Heart right ventricle (tissue), 16 donors: ENCODE data around the gene CAPZB. TPM values are rescaled to one million over a fixed set of nuclear protein-coding genes. Genes with fewer than 3 reads are reported as not detected.

Experiments used
- ATAC-seq, 8 donors: fragments of 200-7000 bp; cut with Tn5 transposase; one replicate each; pipeline ENCODE4 v1.9.1; 2020; ENCODE audit warnings: mild to moderate bottlenecking in 8 of 8, moderate library complexity in 8 of 8, moderate number of reproducible peaks in 1 of 8
- DNase-seq, 2 donors: peaks; one replicate each; pipeline ENCODE4 v3.0.0-alpha.2; 2020
- H3K27ac ChIP-seq, 10 donors: fragments of 200-600 bp; sonication (generic) in 2 of 10; one replicate each; pipeline versions ENCODE4 v1.5.0 to v1.8.0; 2020 to 2022; ENCODE audit warnings: mild to moderate bottlenecking in 3 of 10
- H3K27me3 ChIP-seq, 7 donors: fragments of 200-600 bp; one replicate each; pipeline ENCODE4 v1.8.0; 2021 to 2022; ENCODE audit warnings: mild to moderate bottlenecking in 2 of 7
- H3K36me3 ChIP-seq, 9 donors: fragments of 200-600 bp; sonication (generic) in 1 of 9; one replicate each; pipeline versions ENCODE4 v1.5.0 to v1.8.0; 2020 to 2022; ENCODE audit warnings: mild to moderate bottlenecking in 2 of 9
- H3K4me1 ChIP-seq, 9 donors: fragments of 200-600 bp; sonication (generic) in 1 of 9; one replicate each; pipeline versions ENCODE4 v1.5.0 to v1.8.0; 2020 to 2022; ENCODE audit warnings: mild to moderate bottlenecking in 4 of 9
- H3K4me3 ChIP-seq, 10 donors: fragments of 200-600 bp; sonication (generic) in 2 of 10; one replicate each; pipeline versions ENCODE4 v1.5.0 to v1.8.0; 2020 to 2022; ENCODE audit warnings: mild to moderate bottlenecking in 7 of 10, moderate library complexity in 2 of 10
- H3K9me3 ChIP-seq, 11 donors: fragments of 200-600 bp in 10 of 11; sonication (generic) in 2 of 11; one replicate each; pipeline versions ENCODE4 v1.5.0 to v1.8.0; 2013 to 2022; ENCODE audit warnings: mild to moderate bottlenecking in 2 of 11, control low read depth in 1 of 11, moderate library complexity in 1 of 11
- CTCF ChIP-seq, 9 donors: fragments of 200-600 bp; sonication (generic) in 2 of 9; IDR thresholded peaks; one replicate each; pipeline versions ENCODE4 v1.5.0 to v1.8.0; 2021 to 2022; ENCODE audit warnings: antibody characterized with exemption in 9 of 9, mild to moderate bottlenecking in 5 of 9, moderate library complexity in 1 of 9
- WGBS, 2 donors: extraction: QIAGEN DNeasy Blood & Tissue Kit; methylation state at CpG; one replicate each; pipeline ENCODE4 v1.1.7; 2013; ENCODE audit warnings: inconsistent platforms in 1 of 2; 5-methylcytosine and 5-hydroxymethylcytosine counted together
- intact Hi-C, 10 donors: fragments of 100-400 bp; cut with DNase I; formaldehyde crosslinking; loops; one replicate each; pipeline versions ENCODE4 v1.11.1 to v1.14.2; 2022
- polyA plus RNA-seq, 2 donors: library from polyadenylated mRNA; stranded (reverse); fragments of 200-250 nt; gene quantifications; one replicate each; pipeline ENCODE4 v1.2.3, GENCODE V29; 2013
- total RNA-seq, 10 donors: library from RNA; stranded (reverse); fragmentation: NEBNext Ultra II Directional in 3 of 10; extraction: Animal tissue kit (Norgen Biotek cat#: 25700) in 3 of 10; gene quantifications; one replicate each; pipeline versions ENCODE4 v1.2.1 to v1.2.4, GENCODE V29; 2021 to 2023
- donor health status: Arrhythmogenic right ventricular cardiomyopathy.
- donor health status: ischemic (EF 13 %, LVEDD 7.1; RV severe dilation, severe dysfunction).
- donor health status: healthy with polysubstance abuse.
- donor health status: DM: no; HTN: yes; CAD: no.
- donor health status: DM: no; HTN: no; CAD: no.
- donor health status: ischemic (EF 25% LVEDD 6.9; RV normal size, moderate dysfunction).
- donor health status: ischemic (EF 25% LVEDD 5.7; RV mildly dilated, moderate dysfunction).
- donor health status: healthy.
- donor health status: DM: yes; HTN: yes; CAD: no.
- donor health status: Ischemic cardiomyopathy.
- donor health status: ischemic (EF 35%, LVEDD 5.7; RV mildly dilated, moderate dysfunction).
- donor health status: nonischemic (EF 11% LVEDD 7.7; RV severe dilation, severe dysfunction).
- donor health status: DM: yes; HTN: yes; CAD: no.
- donor health status: PGD.
- donor health status: ischemic (EF 29% LVEDD 5.4; RV normal size, mild dysfunction).
- donor health status: nonischemic (EF 23%, LVEDD 6.1; RV moderate dilation, normal function).

The CAPZB gene
- total and polyA plus RNA-seq, 12 donors, result 158 to 307 (median 228) TPM

GRCh38 chr1:19479351-19480120 lies 5.8 kb downstream of the CAPZB start:
- peak overlapping the region in 3 of 10 donors; percentile 21 to 95 (median 35) for H3K27ac ChIP-seq
- H3K36me3 ChIP-seq, result peaks cover 0 to 65% (median 0%) of the 10 kb centered on the region in 9 donors
- H3K9me3 ChIP-seq, result no peaks in the 10 kb centered on the region
- no peaks in the 10 kb centered on the region for H3K27me3 ChIP-seq
- peaks cover 49 to 100% (median 99%) of the 10 kb centered on the region in 9 donors for H3K4me1 ChIP-seq
- 35 to 39% methylated on average over 6 of the region's 6 CpGs for WGBS, 2 donors
- H3K4me3 ChIP-seq, result no peak overlapping the region
- no peak for TF ChIP-seq CTCF (IDR thresholded peaks at IDR 0.05)
- ATAC-seq, result peak in 1 of 8 donors; percentile 15
- DNase-seq, result no peak
- intact Hi-C loops, result loop anchor here in 9 of 10 donors (5.0 to 10.0 kb wide), 12 partner anchors 32 to 175 kb away; partner anchors contain the start of gene NBL1 (in 3 of the 9)

GRCh38 chr1:19478322-19478721 lies 7.0 kb downstream of the CAPZB start:
- Histone ChIP-seq H3K4me3 (peak overlapping the region in 1 of 10 donors; percentile 37), H3K36me3 (peaks cover 0 to 69% (median 0%) of the 10 kb centered on the region in 9 donors), H3K27ac (peak overlapping the region in 6 of 10 donors; percentile 13 to 95 (median 31)), H3K27me3 (no peaks in the 10 kb centered on the region), H3K4me1 (peaks cover 40 to 99% (median 93%) of the 10 kb centered on the region in 9 donors), H3K9me3 (no peaks in the 10 kb centered on the region)
- no peak for TF ChIP-seq CTCF (IDR thresholded peaks at IDR 0.05)
- intact Hi-C loops, result loop anchor here in 3 of 10 donors (5.0 to 10.0 kb wide), 3 partner anchors 36 to 86 kb away; no protein-coding TSS in a partner anchor
- ATAC-seq (no peak), DNase-seq (no peak)
- WGBS, 2 donors, result 69 to 72% methylated on average over 9 of the region's 9 CpGs

GRCh38 chr1:19477284-19478249 lies 7.8 kb downstream of the CAPZB start:
- H3K27me3 ChIP-seq, result no peaks in the 10 kb centered on the region
- WGBS, 2 donors, result 68 to 69% methylated on average over 11 of the region's 11 CpGs
- H3K27ac ChIP-seq, result peak overlapping the region in 8 of 10 donors; percentile 1 to 95 (median 47)
- peaks cover 32 to 99% (median 85%) of the 10 kb centered on the region in 9 donors for H3K4me1 ChIP-seq
- no peak for DNase-seq
- no peak for TF ChIP-seq CTCF (IDR thresholded peaks at IDR 0.05)
- peak overlapping the region in 2 of 10 donors; percentile 1 to 37 for H3K4me3 ChIP-seq
- H3K36me3 ChIP-seq, result peaks cover 0 to 69% (median 0%) of the 10 kb centered on the region in 9 donors
- intact Hi-C loops, result loop anchor here in 3 of 10 donors (5.0 to 10.0 kb wide), 3 partner anchors 35 to 85 kb away; no protein-coding TSS in a partner anchor
- no peaks in the 10 kb centered on the region for H3K9me3 ChIP-seq
- peak in 7 of 8 donors; percentile 35 to 73 (median 48) for ATAC-seq
